Renal pelvis (tissue), 3 donors: Measurements from ENCODE around the gene PHF8. TPM values are rescaled to one million over a fixed set of nuclear protein-coding genes. Genes with fewer than 3 reads are reported as not detected.

Source experiments
- polyA plus RNA-seq, 3 donors: library from polyadenylated mRNA; unstranded; fragments of 120-200 nt; gene quantifications; one replicate each; pipeline ENCODE4 v1.2.1, GENCODE V29; 2013; ENCODE audit not compliant: insufficient read length in 3 of 3

PHF8 gene
- polyA plus RNA-seq, 3 donors = 31.1 to 34.0 (median 32.8) TPM

Other genes starting within 250 kb of the PHF8 start
- gene FAM120C, start 138.8 kb upstream of the PHF8 start, polyA plus RNA-seq = 10 to 100 TPM in 2 of 3 donors, 1 to 10 TPM in 1; 8.7 to 12.1 (median 10.7) TPM